ENCODE results near the gene PAQR4.
A peak's percentile ranks its signal among the peaks of the same experiment; 100 is the strongest.

- peak; percentile 87 for TF ChIP-seq POLR2A (IDR thresholded peaks at IDR 0.05; ENCODE audit: extremely low read depth, insufficient read length)
- TF ChIP-seq CTCF (IDR thresholded peaks at IDR 0.05; ENCODE audit: low read depth, low read length), result no peak
These were observed 51.1 kb downstream of the PAQR4 start, which contains the start of gene TNFRSF12A for GRCh38 chr16:3020247-3020603.

Data from NB4 (cell line).